Measurements from ENCODE around the gene ZC2HC1C. TPM values are rescaled to one million over a fixed set of nuclear protein-coding genes. Genes with fewer than 3 reads are reported as not detected.

ZC2HC1C gene
- total RNA-seq, 1 experiment from 2014 or later = 1.3 TPM

DNA sequence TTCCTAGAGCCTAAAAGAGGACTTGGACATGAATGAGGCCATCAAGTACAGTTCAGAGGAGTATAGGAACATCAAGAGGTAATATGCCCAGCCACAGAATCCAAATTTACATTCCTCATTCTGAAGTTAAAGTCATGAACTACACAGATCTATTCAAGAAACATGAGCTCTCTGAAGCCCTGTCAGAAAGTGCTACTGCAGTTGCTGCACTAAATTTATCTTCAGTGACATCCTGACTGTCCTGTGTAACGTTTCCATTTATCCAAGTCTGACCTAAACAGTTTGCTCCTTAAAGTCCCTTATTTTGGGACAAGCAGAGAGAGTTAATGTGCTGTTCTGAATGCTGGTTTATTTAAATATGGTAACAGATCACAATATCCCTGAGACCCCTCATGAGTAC lies 29.2 kb downstream of the ZC2HC1C start:
- CTCF ChIA-PET = interaction anchor here (0.6 to 7.7 kb wide), 4 partner anchors 11 to 169 kb away, joined by 3 to 49 read pairs (median 4); no protein-coding TSS in a partner anchor
- H3K4me3 Mint-ChIP-seq (ENCODE audit: unreplicated experiment) = no peak overlapping the region
- no peaks in the 10 kb centered on the region for H3K4me1 Mint-ChIP-seq (ENCODE audit: insufficient read depth, unreplicated experiment)
- no TSS peak for BruUV-seq (replicated peaks)
- no peak for DNase-seq (ENCODE audit: unreplicated experiment)
- H3K36me3 Mint-ChIP-seq (ENCODE audit: insufficient read depth, unreplicated experiment) = peaks cover 98% of the 10 kb centered on the region
- POLR2A ChIA-PET = interaction anchor here (0.9 kb wide), 1 partner anchor 22 kb away, joined by 4 read pairs; no protein-coding TSS in a partner anchor
- TF ChIP-seq, protein P1, sequence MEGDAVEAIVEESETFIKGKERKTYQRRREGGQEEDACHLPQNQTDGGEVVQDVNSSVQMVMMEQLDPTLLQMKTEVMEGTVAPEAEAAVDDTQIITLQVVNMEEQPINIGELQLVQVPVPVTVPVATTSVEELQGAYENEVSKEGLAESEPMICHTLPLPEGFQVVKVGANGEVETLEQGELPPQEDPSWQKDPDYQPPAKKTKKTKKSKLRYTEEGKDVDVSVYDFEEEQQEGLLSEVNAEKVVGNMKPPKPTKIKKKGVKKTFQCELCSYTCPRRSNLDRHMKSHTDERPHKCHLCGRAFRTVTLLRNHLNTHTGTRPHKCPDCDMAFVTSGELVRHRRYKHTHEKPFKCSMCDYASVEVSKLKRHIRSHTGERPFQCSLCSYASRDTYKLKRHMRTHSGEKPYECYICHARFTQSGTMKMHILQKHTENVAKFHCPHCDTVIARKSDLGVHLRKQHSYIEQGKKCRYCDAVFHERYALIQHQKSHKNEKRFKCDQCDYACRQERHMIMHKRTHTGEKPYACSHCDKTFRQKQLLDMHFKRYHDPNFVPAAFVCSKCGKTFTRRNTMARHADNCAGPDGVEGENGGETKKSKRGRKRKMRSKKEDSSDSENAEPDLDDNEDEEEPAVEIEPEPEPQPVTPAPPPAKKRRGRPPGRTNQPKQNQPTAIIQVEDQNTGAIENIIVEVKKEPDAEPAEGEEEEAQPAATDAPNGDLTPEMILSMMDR (IDR thresholded peaks at IDR 0.05; ENCODE audit: unreplicated experiment) = no peak
- no peaks in the 10 kb centered on the region for H3K9me3 Mint-ChIP-seq (ENCODE audit: unreplicated experiment)
- H3K27me3 Mint-ChIP-seq (ENCODE audit: insufficient read depth, unreplicated experiment) = no peaks in the 10 kb centered on the region
- intact Hi-C loops (cut with micrococcal nuclease) = no loop called here
- H3K27ac Mint-ChIP-seq (ENCODE audit: low read depth, unreplicated experiment) = no peak overlapping the region

DNA sequence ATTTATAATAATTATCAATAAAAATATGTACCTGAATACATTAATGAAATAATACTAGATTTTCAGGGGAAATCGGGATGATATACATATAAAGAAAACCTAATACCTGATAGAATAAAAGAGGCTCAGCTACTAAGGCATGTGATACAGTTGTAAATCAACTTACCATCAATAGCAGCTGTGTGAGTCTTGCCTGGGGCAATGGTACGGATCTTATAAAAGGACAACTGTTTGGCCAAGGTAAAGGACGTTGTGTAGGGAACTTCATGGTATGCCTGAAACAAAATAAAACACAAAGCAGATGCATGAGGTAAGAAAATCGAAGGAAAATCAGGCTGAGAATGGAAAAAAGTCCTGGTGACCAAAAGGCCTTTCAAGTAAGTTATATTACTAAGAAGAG lies 32.0 kb downstream of the ZC2HC1C start:
- Mint-ChIP-seq H3K9me3 (ENCODE audit: unreplicated experiment) (no peaks in the 10 kb centered on the region), H3K4me1 (ENCODE audit: insufficient read depth, unreplicated experiment) (no peaks in the 10 kb centered on the region), H3K27me3 (ENCODE audit: insufficient read depth, unreplicated experiment) (no peaks in the 10 kb centered on the region), H3K4me3 (ENCODE audit: unreplicated experiment) (no peak overlapping the region), H3K27ac (ENCODE audit: low read depth, unreplicated experiment) (no peak overlapping the region), H3K36me3 (ENCODE audit: insufficient read depth, unreplicated experiment) (peaks cover 98% of the 10 kb centered on the region)
- DNase-seq (ENCODE audit: unreplicated experiment) = no peak
- intact Hi-C loops (cut with micrococcal nuclease) = no loop called here
- TF ChIP-seq, protein P1 (IDR thresholded peaks at IDR 0.05; ENCODE audit: unreplicated experiment) = no peak
- POLR2A ChIA-PET = no interaction called here
- no TSS peak for BruUV-seq (replicated peaks)
- CTCF ChIA-PET = interaction anchor here (0.6 to 7.7 kb wide), 2 partner anchors 14 to 908 kb away, joined by 5 to 49 read pairs; no protein-coding TSS in a partner anchor

DNA sequence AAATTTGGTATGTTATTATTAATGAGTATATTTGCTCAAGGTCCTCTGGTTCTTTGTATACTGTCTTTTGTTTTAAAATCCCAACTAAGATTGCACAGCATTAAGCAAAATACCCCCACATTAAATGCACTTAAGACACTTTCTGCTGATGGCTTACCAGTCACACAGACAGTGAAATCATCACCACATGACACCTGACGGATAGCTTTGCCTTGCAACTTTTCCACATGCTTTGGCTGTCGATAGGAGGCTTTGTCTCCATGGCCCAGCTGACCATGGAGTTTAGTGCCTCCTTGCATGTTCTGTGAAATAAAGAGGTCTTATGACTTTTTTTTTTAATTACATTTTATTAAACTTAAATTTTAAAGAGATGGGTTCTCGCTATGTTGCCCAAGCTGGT lies 37.7 kb downstream of the ZC2HC1C start:
- intact Hi-C loops (cut with micrococcal nuclease) = no loop called here
- Mint-ChIP-seq H3K27ac (ENCODE audit: low read depth, unreplicated experiment) (no peak overlapping the region), H3K4me1 (ENCODE audit: insufficient read depth, unreplicated experiment) (no peaks in the 10 kb centered on the region), H3K4me3 (ENCODE audit: unreplicated experiment) (no peak overlapping the region), H3K27me3 (ENCODE audit: insufficient read depth, unreplicated experiment) (no peaks in the 10 kb centered on the region), H3K36me3 (ENCODE audit: insufficient read depth, unreplicated experiment) (peaks cover 99% of the 10 kb centered on the region), H3K9me3 (ENCODE audit: unreplicated experiment) (no peaks in the 10 kb centered on the region)
- POLR2A ChIA-PET = interaction anchor here (1.2 kb wide), 2 partner anchors 9 to 17 kb away, joined by 6 to 7 read pairs; no protein-coding TSS in a partner anchor
- TF ChIP-seq, protein P1 (IDR thresholded peaks at IDR 0.05; ENCODE audit: unreplicated experiment) = no peak
- no TSS peak for BruUV-seq (replicated peaks)
- CTCF ChIA-PET = interaction anchor here (0.6 to 1.8 kb wide), 4 partner anchors 19 to 322 kb away, joined by 3 to 12 read pairs (median 4); no protein-coding TSS in a partner anchor
- no peak for DNase-seq (ENCODE audit: unreplicated experiment)

DNA sequence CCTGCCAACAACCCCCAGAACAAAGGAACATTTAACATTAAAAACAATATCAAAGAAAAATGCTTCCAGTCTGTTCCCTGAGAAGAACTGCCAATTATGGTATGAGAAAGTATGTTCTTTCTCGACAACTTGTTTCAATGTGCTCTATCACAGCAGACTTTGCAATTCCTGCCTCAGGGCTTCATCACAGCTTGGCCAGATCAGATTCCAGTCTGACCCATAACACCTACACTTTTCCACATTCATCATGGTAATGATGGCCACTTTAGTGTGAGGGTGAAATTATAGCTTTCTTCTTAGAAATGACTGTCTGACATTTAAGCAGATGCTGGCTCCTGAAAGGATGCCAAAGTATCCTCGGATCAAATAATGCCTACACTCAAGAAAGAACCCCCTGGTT lies 40.4 kb downstream of the ZC2HC1C start:
- BruUV-seq (replicated peaks) = no TSS peak
- TF ChIP-seq, protein P1 (IDR thresholded peaks at IDR 0.05; ENCODE audit: unreplicated experiment) = no peak
- DNase-seq (ENCODE audit: unreplicated experiment) = no peak
- H3K27me3 Mint-ChIP-seq (ENCODE audit: insufficient read depth, unreplicated experiment) = no peaks in the 10 kb centered on the region
- intact Hi-C loops (cut with micrococcal nuclease) = no loop called here
- no peaks in the 10 kb centered on the region for H3K4me1 Mint-ChIP-seq (ENCODE audit: insufficient read depth, unreplicated experiment)
- ChIA-PET CTCF (interaction anchor here (0.8 to 0.9 kb wide), 2 partner anchors 22 to 451 kb away, joined by 3 read pairs; no protein-coding TSS in a partner anchor), POLR2A (no interaction called here)
- no peaks in the 10 kb centered on the region for H3K9me3 Mint-ChIP-seq (ENCODE audit: unreplicated experiment)
- H3K36me3 Mint-ChIP-seq (ENCODE audit: insufficient read depth, unreplicated experiment) = peaks cover 98% of the 10 kb centered on the region
- no peak overlapping the region for H3K27ac Mint-ChIP-seq (ENCODE audit: low read depth, unreplicated experiment)
- H3K4me3 Mint-ChIP-seq (ENCODE audit: unreplicated experiment) = no peak overlapping the region

All from MCF 10A (cell line).